Measurements from ENCODE around the gene DPF3. TPM values are rescaled to one million over a fixed set of nuclear protein-coding genes. Genes with fewer than 3 reads are reported as not detected.

Gene DPF3
- total RNA-seq, 2 experiments from 2014 or later: 0.27 to 0.31 TPM

DNA sequence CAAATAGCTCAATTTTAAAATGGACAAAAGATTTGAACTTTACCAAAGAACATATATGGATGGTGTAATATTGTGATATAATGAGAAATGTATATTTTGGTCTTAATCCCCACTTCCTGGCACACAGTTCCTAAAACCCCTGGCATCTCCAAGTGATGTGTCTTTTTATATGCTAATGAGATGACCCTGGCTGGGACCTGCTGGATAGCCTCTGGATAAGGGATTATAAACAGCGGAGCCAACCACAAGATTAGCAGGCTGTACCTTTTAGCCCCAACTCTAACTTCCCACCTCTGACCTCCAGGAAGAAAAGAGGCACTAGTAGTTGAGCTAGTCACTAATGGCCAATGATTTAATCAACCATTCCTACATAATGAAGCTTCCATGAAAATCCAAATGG is 130.0 kb downstream of the DPF3 start:
- H3K27ac ChIP-seq (ENCODE audit: low read depth in 1 of 2, low read length in 2 of 2): no peak overlapping the region
- Mint-ChIP-seq H3K4me1 (ENCODE audit: low read depth) (no peaks in the 10 kb centered on the region), H3K36me3 (ENCODE audit: low read depth) (peaks cover 4% of the 10 kb centered on the region), H3K4me3 (no peak overlapping the region), H3K27ac (no peak overlapping the region), H3K9me3 (peaks cover 29% of the 10 kb centered on the region), H3K27me3 (no peaks in the 10 kb centered on the region)
- POLR2A ChIA-PET: no interaction called here
- no peaks in the 10 kb centered on the region for H3K36me3 ChIP-seq (ENCODE audit: insufficient read depth, low read length)
- CTCF ChIA-PET: no interaction called here
- DNase-seq (no peak), ATAC-seq (ENCODE audit: poor library complexity) (no peak)
- H3K4me1 ChIP-seq (ENCODE audit: insufficient read depth, low read length): no peaks in the 10 kb centered on the region
- H3K4me3 ChIP-seq (ENCODE audit: low read length): no peak overlapping the region
- TF ChIP-seq, protein P1, sequence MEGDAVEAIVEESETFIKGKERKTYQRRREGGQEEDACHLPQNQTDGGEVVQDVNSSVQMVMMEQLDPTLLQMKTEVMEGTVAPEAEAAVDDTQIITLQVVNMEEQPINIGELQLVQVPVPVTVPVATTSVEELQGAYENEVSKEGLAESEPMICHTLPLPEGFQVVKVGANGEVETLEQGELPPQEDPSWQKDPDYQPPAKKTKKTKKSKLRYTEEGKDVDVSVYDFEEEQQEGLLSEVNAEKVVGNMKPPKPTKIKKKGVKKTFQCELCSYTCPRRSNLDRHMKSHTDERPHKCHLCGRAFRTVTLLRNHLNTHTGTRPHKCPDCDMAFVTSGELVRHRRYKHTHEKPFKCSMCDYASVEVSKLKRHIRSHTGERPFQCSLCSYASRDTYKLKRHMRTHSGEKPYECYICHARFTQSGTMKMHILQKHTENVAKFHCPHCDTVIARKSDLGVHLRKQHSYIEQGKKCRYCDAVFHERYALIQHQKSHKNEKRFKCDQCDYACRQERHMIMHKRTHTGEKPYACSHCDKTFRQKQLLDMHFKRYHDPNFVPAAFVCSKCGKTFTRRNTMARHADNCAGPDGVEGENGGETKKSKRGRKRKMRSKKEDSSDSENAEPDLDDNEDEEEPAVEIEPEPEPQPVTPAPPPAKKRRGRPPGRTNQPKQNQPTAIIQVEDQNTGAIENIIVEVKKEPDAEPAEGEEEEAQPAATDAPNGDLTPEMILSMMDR (IDR thresholded peaks at IDR 0.05): no peak
- peaks cover 22 to 27% of the 10 kb centered on the region in 2 experiments for H3K9me3 ChIP-seq (ENCODE audit: control insufficient read depth in 1 of 2, insufficient read depth in 1 of 2, low read length in 2 of 2)
- intact Hi-C loops (cut with DNase I, micrococcal nuclease): no loop called here
- H3K27me3 ChIP-seq (ENCODE audit: control insufficient read depth in 1 of 2, insufficient read depth in 2 of 2, low read length in 2 of 2): no peaks in the 10 kb centered on the region

DNA sequence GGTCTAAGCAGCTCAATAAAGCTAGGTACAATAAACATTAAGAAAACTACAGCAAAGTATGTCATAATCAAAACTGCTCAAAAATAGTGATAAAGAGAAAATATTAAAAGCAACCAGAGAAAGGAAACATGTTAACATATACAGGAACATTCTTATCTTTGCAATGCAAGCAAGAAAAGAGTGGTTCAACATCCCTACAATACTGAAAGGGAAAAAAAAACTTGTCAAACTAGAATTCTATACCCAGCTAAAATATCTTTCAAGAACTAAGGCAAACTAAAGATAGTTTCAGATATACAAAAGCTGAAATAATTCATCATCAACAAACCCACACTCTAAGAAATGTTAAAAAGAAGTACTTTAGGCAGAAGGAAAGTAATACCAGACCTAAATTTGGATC is 134.2 kb downstream of the DPF3 start:
- H3K27ac ChIP-seq (ENCODE audit: low read depth in 1 of 2, low read length in 2 of 2): no peak overlapping the region
- H3K36me3 ChIP-seq (ENCODE audit: insufficient read depth, low read length): no peaks in the 10 kb centered on the region
- TF ChIP-seq, protein P1 (IDR thresholded peaks at IDR 0.05): no peak
- Mint-ChIP-seq H3K4me1 (ENCODE audit: low read depth) (no peaks in the 10 kb centered on the region), H3K27ac (no peak overlapping the region), H3K4me3 (no peak overlapping the region), H3K27me3 (no peaks in the 10 kb centered on the region), H3K36me3 (ENCODE audit: low read depth) (peaks cover 8% of the 10 kb centered on the region), H3K9me3 (peaks cover 14% of the 10 kb centered on the region)
- POLR2A ChIA-PET: no interaction called here
- DNase-seq: no peak
- no peak for ATAC-seq (ENCODE audit: poor library complexity)
- no peaks in the 10 kb centered on the region for H3K4me1 ChIP-seq (ENCODE audit: insufficient read depth, low read length)
- H3K27me3 ChIP-seq (ENCODE audit: control insufficient read depth in 1 of 2, insufficient read depth in 2 of 2, low read length in 2 of 2): no peaks in the 10 kb centered on the region
- intact Hi-C loops (cut with DNase I, micrococcal nuclease): no loop called here
- CTCF ChIA-PET: no interaction called here
- H3K9me3 ChIP-seq (ENCODE audit: control insufficient read depth in 1 of 2, insufficient read depth in 1 of 2, low read length in 2 of 2): peaks cover 16 to 26% of the 10 kb centered on the region in 2 experiments
- no peak overlapping the region for H3K4me3 ChIP-seq (ENCODE audit: low read length)

DNA sequence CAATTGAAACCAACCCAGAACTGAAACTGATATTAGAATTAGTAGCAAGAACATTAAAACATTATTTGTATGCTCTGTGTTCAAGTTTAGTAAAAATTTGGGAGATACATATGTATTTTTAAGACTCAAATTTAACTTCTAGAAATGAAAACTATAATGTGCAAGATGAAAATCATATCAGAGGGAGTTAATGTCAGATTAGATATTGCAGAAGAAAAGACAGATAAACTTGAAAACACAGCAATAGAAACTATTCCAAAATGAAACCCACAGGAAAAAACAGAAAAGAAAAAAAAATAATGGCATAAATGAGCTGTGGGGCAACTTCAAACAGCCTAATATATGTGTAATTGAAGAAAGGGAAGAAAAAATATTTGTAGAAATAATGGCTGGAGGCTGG is 134.9 kb downstream of the DPF3 start:
- H3K9me3 Mint-ChIP-seq: peaks cover 14% of the 10 kb centered on the region
- CTCF ChIA-PET: no interaction called here

More for the DNA sequence above, 134.9 kb downstream of the DPF3 start:
- H3K27me3 ChIP-seq (ENCODE audit: control insufficient read depth in 1 of 2, insufficient read depth in 2 of 2, low read length in 2 of 2): no peaks in the 10 kb centered on the region
- H3K27ac ChIP-seq (ENCODE audit: low read depth in 1 of 2, low read length in 2 of 2): no peak overlapping the region
- no peaks in the 10 kb centered on the region for H3K36me3 ChIP-seq (ENCODE audit: insufficient read depth, low read length)
- no peaks in the 10 kb centered on the region for H3K4me1 Mint-ChIP-seq (ENCODE audit: low read depth)
- no peaks in the 10 kb centered on the region for H3K27me3 Mint-ChIP-seq
- peaks cover 8% of the 10 kb centered on the region for H3K36me3 Mint-ChIP-seq (ENCODE audit: low read depth)
- H3K27ac Mint-ChIP-seq: no peak overlapping the region
- H3K4me3 Mint-ChIP-seq: no peak overlapping the region
- TF ChIP-seq, protein P1 (IDR thresholded peaks at IDR 0.05): no peak
- ATAC-seq (ENCODE audit: poor library complexity) (no peak), DNase-seq (no peak)
- H3K4me1 ChIP-seq (ENCODE audit: insufficient read depth, low read length): no peaks in the 10 kb centered on the region
- no peak overlapping the region for H3K4me3 ChIP-seq (ENCODE audit: low read length)
- POLR2A ChIA-PET: no interaction called here
- peaks cover 16 to 26% of the 10 kb centered on the region in 2 experiments for H3K9me3 ChIP-seq (ENCODE audit: control insufficient read depth in 1 of 2, insufficient read depth in 1 of 2, low read length in 2 of 2)
- intact Hi-C loops (cut with DNase I, micrococcal nuclease): no loop called here
